Measurements from ENCODE around the gene CFAP52.
A peak's percentile ranks its signal among the peaks of the same experiment; 100 is the strongest.

Gene CFAP52, protein sequence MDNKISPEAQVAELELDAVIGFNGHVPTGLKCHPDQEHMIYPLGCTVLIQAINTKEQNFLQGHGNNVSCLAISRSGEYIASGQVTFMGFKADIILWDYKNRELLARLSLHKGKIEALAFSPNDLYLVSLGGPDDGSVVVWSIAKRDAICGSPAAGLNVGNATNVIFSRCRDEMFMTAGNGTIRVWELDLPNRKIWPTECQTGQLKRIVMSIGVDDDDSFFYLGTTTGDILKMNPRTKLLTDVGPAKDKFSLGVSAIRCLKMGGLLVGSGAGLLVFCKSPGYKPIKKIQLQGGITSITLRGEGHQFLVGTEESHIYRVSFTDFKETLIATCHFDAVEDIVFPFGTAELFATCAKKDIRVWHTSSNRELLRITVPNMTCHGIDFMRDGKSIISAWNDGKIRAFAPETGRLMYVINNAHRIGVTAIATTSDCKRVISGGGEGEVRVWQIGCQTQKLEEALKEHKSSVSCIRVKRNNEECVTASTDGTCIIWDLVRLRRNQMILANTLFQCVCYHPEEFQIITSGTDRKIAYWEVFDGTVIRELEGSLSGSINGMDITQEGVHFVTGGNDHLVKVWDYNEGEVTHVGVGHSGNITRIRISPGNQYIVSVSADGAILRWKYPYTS
- long read RNA-seq, partial matches to known transcripts = 0 of 1 reads
- long read RNA-seq, other reads (novel, unspliced or antisense) = 1 of 1 reads

DNA sequence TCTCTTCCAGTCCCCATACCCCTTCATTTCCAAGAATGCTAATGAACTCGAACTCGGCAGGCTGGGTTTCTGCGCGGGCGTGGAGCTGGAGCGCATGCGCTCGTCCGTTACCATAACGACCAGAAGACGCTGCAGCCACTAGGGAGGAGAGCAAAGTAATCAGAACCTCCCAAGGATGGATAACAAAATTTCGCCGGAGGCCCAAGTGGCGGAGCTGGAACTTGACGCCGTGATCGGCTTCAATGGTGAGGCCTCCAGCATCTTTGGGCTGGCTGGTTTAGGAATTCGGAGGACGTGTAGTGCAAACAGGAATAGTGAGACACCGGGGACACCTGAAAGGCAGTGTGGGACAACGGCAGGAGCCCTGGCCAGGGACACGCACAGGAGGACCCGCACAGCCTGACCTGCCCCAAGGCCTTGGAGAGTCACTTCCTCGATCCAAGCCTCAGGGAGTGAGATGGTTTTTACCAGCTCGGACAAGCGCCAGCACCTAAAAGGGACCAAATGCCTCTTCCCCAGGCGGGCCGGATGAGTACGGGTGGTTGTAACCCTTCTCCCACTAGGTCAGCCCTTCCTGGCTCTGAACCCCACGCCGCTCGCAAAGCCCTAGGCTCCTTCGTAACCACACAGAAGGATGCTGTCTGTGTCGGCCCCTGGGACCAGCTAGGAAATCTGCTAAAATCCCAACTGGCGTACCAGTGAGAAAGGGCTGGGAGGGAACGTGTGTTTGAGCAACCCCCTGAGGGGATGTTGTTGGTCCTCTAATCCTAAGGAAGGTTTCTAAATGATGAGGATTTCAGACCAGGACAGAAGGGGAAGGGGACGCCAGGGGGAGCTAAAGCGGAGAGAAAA is at the start of gene CFAP52:
CFAP52 (plus strand) TSS at position 122 of the 852 bp plus-strand sequence; CDS start at position 176, 54 bp downstream.
- peak in 1 of 2 experiments; percentile 39 for DNase-seq (ENCODE audit: low read depth in 1 of 2, low spot score in 1 of 2)
- TF ChIP-seq CTCF (IDR thresholded peaks at IDR 0.05; ENCODE audit: insufficient read depth, low read length) (peak; percentile 18), GABPA (IDR thresholded peaks at IDR 0.05; ENCODE audit: low read depth) (no peak), SPI1 (IDR thresholded peaks at IDR 0.05; ENCODE audit: borderline replicate concordance, low read depth) (no peak), REST (IDR thresholded peaks at IDR 0.05; ENCODE audit: insufficient replicate concordance, low read depth) (no peak), POLR2AphosphoS5 (IDR thresholded peaks at IDR 0.05; ENCODE audit: low read depth) (no peak)
- Histone ChIP-seq H3K4me3 (replicated peaks; ENCODE audit: insufficient read depth, low read length) (peak within 1 kb of the TSS; percentile 86), H3K27ac (replicated peaks) (peak within 1 kb of the TSS; percentile 58), H3K27me3 (ENCODE audit: insufficient read depth, poor library complexity, severe bottlenecking) (no peaks in the 10 kb centered on the region)

DNA sequence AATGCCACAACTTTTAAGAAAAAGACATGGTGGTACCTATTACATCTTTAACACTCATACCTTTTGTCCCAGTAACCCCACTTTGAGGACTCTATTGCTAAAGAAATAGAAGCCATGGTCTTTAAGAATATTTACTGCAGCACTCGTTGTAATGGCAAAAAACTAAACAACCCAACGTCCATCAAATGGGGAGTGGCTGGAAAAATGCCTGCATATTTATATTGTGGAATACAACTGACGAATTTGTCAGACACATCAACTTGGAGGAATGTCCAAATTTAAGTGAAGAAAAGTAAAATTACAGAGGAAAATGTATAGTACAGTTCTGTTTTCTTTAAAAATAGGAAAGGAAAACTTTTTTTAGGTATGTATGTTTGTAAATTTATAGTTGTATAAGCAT is 48.7 kb upstream of the CFAP52 start:
- Histone ChIP-seq H3K4me3 (replicated peaks; ENCODE audit: insufficient read depth, low read length) (no peak overlapping the region), H3K27ac (replicated peaks) (no peak overlapping the region), H3K27me3 (ENCODE audit: insufficient read depth, poor library complexity, severe bottlenecking) (no peaks in the 10 kb centered on the region)
- DNase-seq (ENCODE audit: low read depth in 1 of 2, low spot score in 1 of 2) = no peak
- TF ChIP-seq CTCF (IDR thresholded peaks at IDR 0.05; ENCODE audit: insufficient read depth, low read length) = no peak
- TF ChIP-seq SPI1 (IDR thresholded peaks at IDR 0.05; ENCODE audit: borderline replicate concordance, low read depth) = no peak
- TF ChIP-seq GABPA (IDR thresholded peaks at IDR 0.05; ENCODE audit: low read depth) = no peak
- no peak for TF ChIP-seq POLR2AphosphoS5 (IDR thresholded peaks at IDR 0.05; ENCODE audit: low read depth)
- TF ChIP-seq REST (IDR thresholded peaks at IDR 0.05; ENCODE audit: insufficient replicate concordance, low read depth) = no peak

DNA sequence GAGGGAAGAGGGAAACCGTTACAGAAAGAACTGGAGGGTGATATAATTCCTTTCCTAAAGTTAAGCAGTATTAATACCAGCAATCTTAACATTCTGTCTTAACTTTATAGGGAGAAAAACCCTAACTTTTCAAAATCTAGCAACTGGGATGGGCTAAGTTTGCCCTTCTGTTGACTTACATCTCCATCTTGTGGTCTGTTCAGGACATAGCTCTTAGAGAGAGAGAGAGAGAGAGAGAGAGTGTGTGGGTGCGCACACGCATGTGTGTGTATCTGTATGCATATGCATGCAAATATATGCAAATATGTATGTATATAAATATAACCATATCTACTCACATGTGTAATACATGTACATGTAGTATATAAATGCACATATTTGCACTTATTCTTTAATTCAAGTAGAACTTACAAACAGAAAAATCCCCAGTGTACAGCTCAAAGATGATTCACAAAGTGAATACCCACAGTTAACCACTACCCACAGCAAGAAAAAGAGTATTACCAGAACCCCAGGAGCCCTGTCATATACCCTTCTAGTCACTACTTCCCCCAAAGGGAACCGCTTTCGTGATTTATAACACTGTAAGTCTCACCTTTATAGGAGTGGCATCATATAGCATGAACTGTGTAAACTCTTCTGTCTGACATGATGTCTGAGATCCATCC is 47.3 kb upstream of the CFAP52 start:
- Histone ChIP-seq H3K4me3 (replicated peaks; ENCODE audit: insufficient read depth, low read length) (no peak overlapping the region), H3K27ac (replicated peaks) (no peak overlapping the region), H3K27me3 (ENCODE audit: insufficient read depth, poor library complexity, severe bottlenecking) (no peaks in the 10 kb centered on the region)
- DNase-seq (ENCODE audit: low read depth in 1 of 2, low spot score in 1 of 2) = no peak
- TF ChIP-seq REST (IDR thresholded peaks at IDR 0.05; ENCODE audit: insufficient replicate concordance, low read depth) = no peak
- TF ChIP-seq SPI1 (IDR thresholded peaks at IDR 0.05; ENCODE audit: borderline replicate concordance, low read depth) = no peak
- no peak for TF ChIP-seq CTCF (IDR thresholded peaks at IDR 0.05; ENCODE audit: insufficient read depth, low read length)
- TF ChIP-seq GABPA (IDR thresholded peaks at IDR 0.05; ENCODE audit: low read depth) = no peak
- no peak for TF ChIP-seq POLR2AphosphoS5 (IDR thresholded peaks at IDR 0.05; ENCODE audit: low read depth)

All from HL-60 (cell line).